ENCODE measurements around the gene REXO1. TPM values are rescaled to one million over a fixed set of nuclear protein-coding genes. Genes with fewer than 3 reads are reported as not detected.
A peak's percentile ranks its signal among the peaks of the same experiment; 100 is the strongest.

The REXO1 gene
- total and polyA plus RNA-seq, 2 donors from 2014 or later = 12.1 to 36.8 TPM

DNA sequence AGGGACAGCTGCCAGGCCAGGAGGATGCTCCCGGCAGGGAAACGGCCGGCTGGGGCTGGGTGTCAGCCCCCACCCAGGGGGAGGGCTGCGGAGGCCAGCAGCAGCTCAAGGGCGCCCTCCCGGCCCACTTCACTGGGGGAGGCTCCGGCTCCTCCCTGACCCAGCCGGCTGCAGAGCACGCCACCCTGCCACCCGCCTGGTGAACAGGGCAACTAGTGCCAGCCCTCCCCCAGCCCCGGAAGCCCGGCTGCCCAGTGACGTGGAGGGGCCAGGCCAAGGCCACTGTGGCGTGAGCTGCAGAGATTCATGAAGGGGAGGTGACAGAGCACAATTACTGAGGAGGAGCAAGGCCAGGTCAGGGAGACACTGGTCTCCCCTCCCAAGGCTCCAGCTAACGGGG is 14.7 kb downstream of the REXO1 start:
- DNase-seq = peak; percentile 47 to 76 (median 74)
- Histone ChIP-seq H3K4me1 (ENCODE audit: control insufficient read depth in 2 of 3, insufficient read depth in 2 of 3, low read depth in 1 of 3, low read length in 3 of 3) (peaks cover 0 to 7% (median 0%) of the 10 kb centered on the region in 3 donors), H3K9me3 (ENCODE audit: control insufficient read depth in 2 of 3, insufficient read depth in 1 of 3, low read length in 3 of 3) (no peaks in the 10 kb centered on the region), H3K36me3 (ENCODE audit: control insufficient read depth in 2 of 3, insufficient read depth in 3 of 3, low read length in 3 of 3) (peaks cover 0 to 5% (median 3%) of the 10 kb centered on the region in 3 donors), H3K27me3 (ENCODE audit: control insufficient read depth, insufficient read depth, low read length) (no peaks in the 10 kb centered on the region), H3K4me3 (ENCODE audit: low read length in 3 of 3) (no peak overlapping the region), H3K9ac (ENCODE audit: low read length in 3 of 3) (no peak overlapping the region), H3K27ac (ENCODE audit: low read depth in 2 of 2, low read length in 2 of 2) (no peak overlapping the region)
- FAIRE-seq = no peak
- intact Hi-C loops (cut with DNase I) = no loop called here
- TF ChIP-seq, protein P1, sequence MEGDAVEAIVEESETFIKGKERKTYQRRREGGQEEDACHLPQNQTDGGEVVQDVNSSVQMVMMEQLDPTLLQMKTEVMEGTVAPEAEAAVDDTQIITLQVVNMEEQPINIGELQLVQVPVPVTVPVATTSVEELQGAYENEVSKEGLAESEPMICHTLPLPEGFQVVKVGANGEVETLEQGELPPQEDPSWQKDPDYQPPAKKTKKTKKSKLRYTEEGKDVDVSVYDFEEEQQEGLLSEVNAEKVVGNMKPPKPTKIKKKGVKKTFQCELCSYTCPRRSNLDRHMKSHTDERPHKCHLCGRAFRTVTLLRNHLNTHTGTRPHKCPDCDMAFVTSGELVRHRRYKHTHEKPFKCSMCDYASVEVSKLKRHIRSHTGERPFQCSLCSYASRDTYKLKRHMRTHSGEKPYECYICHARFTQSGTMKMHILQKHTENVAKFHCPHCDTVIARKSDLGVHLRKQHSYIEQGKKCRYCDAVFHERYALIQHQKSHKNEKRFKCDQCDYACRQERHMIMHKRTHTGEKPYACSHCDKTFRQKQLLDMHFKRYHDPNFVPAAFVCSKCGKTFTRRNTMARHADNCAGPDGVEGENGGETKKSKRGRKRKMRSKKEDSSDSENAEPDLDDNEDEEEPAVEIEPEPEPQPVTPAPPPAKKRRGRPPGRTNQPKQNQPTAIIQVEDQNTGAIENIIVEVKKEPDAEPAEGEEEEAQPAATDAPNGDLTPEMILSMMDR (IDR thresholded peaks at IDR 0.05; ENCODE audit: borderline replicate concordance, extremely low read depth, insufficient read depth) = no peak

DNA sequence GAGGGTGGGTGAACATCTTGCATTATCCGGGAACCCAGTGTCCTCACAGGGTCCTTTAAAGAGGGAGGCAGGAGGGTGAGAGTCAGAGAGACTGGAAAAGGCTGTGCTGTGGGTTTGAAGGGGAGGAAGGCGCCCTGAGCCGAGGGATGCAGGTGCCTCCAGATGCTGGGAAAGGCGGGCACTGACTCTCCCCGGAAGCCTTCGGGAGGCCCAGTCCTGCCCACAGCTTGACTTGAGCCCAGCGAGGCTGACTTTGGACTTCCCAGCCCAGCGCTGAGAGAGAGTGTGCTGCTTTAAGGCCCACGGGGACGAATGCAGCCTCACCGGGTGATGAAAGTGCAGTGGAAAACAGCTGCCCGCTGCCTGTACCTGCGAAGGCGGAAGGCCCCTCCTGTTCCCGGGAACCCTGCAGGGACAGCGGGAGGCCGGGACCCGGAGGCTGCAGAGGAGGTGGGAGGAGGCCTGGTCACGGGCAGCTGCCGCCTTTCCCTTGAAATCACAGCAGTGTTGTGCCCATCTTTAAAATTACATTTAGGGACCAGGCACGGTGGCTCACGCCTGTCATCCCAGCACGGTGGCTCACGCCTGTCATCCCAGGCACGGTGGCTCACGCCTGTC is 16.1 kb downstream of the REXO1 start:
- peaks cover 0 to 5% (median 3%) of the 10 kb centered on the region in 3 donors for H3K36me3 ChIP-seq (ENCODE audit: control insufficient read depth in 2 of 3, insufficient read depth in 3 of 3, low read length in 3 of 3)
- H3K27ac ChIP-seq (ENCODE audit: low read depth in 2 of 2, low read length in 2 of 2) = no peak overlapping the region
- H3K9ac ChIP-seq (ENCODE audit: low read length in 3 of 3) = no peak overlapping the region
- intact Hi-C loops (cut with DNase I) = no loop called here
- H3K4me1 ChIP-seq (ENCODE audit: control insufficient read depth in 2 of 3, insufficient read depth in 2 of 3, low read depth in 1 of 3, low read length in 3 of 3) = peaks cover 0 to 7% (median 0%) of the 10 kb centered on the region in 3 donors
- FAIRE-seq (no peak), DNase-seq (no peak)
- no peaks in the 10 kb centered on the region for H3K27me3 ChIP-seq (ENCODE audit: control insufficient read depth, insufficient read depth, low read length)
- no peaks in the 10 kb centered on the region for H3K9me3 ChIP-seq (ENCODE audit: control insufficient read depth in 2 of 3, insufficient read depth in 1 of 3, low read length in 3 of 3)
- no peak overlapping the region for H3K4me3 ChIP-seq (ENCODE audit: low read length in 3 of 3)
- TF ChIP-seq, protein P1 (IDR thresholded peaks at IDR 0.05; ENCODE audit: borderline replicate concordance, extremely low read depth, insufficient read depth) = no peak

DNA sequence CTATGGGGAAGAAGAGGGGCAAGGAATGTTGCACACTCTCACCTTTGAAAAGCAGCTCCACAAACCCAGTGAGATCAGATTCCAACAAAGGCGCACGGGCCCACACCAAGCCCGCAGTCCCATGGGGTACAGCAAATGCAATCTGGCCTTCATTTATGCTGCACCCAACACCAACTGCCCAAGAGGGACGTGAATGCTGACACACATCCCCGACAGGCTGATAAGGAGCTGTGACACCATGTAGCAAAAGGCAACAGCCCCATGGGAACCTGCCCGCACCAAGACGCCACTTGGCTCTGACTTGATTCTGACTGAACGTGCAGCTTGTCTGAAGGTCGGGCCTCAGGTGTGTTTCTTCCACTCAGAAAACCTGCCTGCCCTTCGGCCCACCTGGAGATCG is 17.3 kb downstream of the REXO1 start:
- no peak overlapping the region for H3K9ac ChIP-seq (ENCODE audit: low read length in 3 of 3)
- no peaks in the 10 kb centered on the region for H3K9me3 ChIP-seq (ENCODE audit: control insufficient read depth in 2 of 3, insufficient read depth in 1 of 3, low read length in 3 of 3)
- H3K4me3 ChIP-seq (ENCODE audit: low read length in 3 of 3) = no peak overlapping the region
- intact Hi-C loops (cut with DNase I) = no loop called here
- no peak overlapping the region for H3K27ac ChIP-seq (ENCODE audit: low read depth in 2 of 2, low read length in 2 of 2)
- DNase-seq (no peak), FAIRE-seq (no peak)
- H3K27me3 ChIP-seq (ENCODE audit: control insufficient read depth, insufficient read depth, low read length) = no peaks in the 10 kb centered on the region
- peaks cover 0 to 5% (median 3%) of the 10 kb centered on the region in 3 donors for H3K36me3 ChIP-seq (ENCODE audit: control insufficient read depth in 2 of 3, insufficient read depth in 3 of 3, low read length in 3 of 3)
- TF ChIP-seq, protein P1 (IDR thresholded peaks at IDR 0.05; ENCODE audit: borderline replicate concordance, extremely low read depth, insufficient read depth) = no peak
- H3K4me1 ChIP-seq (ENCODE audit: control insufficient read depth in 2 of 3, insufficient read depth in 2 of 3, low read depth in 1 of 3, low read length in 3 of 3) = peaks cover 0 to 6% (median 4%) of the 10 kb centered on the region in 3 donors
